ENCODE measurements around the gene BOLA1. TPM values are rescaled to one million over a fixed set of nuclear protein-coding genes. Genes with fewer than 3 reads are reported as not detected.

The BOLA1 gene, protein sequence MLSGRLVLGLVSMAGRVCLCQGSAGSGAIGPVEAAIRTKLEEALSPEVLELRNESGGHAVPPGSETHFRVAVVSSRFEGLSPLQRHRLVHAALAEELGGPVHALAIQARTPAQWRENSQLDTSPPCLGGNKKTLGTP
- total RNA-seq (ENCODE audit: low replicate concordance): 6.7 and 8.7 TPM in 2 replicates

DNA sequence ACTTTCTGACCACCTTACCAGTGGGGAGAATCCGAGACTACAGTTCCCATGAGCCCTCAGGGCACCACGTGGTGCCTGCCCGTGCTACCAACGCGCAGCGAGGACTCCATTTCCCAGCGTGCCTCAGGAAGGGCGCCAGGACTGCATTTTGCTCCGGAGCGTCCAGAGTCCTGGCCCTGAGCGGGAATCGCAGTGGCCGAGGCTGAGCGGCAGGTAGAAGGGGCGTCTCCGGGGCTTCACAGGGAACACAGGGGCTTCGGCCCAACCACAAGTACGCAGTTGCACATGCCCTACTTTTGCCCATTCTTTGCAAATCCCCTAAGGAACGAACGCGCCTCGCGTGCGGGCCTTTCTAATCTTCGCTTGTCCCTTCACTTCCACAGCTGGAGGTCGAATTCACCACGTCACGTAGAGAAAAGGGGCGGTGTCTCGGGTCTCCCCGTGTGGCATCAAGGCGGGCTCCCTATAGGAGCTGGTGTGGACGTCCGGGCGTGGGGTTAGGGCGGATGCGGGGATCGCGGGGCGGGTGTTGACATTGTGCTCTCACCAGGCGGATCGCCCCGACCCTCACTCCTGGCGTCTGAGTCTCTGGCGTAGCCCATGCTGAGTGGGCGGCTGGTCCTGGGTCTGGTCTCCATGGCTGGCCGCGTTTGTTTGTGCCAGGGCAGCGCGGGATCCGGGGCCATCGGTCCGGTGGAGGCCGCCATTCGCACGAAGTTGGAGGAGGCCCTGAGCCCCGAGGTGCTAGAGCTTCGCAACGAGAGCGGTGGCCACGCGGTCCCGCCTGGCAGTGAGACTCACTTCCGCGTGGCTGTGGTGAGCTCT lies at the start of gene BOLA1:
Gene BOLA1 (plus strand): TSS at position 109 of the 825 bp plus-strand sequence. CDS start 492 bp downstream, at position 601.

DNA sequence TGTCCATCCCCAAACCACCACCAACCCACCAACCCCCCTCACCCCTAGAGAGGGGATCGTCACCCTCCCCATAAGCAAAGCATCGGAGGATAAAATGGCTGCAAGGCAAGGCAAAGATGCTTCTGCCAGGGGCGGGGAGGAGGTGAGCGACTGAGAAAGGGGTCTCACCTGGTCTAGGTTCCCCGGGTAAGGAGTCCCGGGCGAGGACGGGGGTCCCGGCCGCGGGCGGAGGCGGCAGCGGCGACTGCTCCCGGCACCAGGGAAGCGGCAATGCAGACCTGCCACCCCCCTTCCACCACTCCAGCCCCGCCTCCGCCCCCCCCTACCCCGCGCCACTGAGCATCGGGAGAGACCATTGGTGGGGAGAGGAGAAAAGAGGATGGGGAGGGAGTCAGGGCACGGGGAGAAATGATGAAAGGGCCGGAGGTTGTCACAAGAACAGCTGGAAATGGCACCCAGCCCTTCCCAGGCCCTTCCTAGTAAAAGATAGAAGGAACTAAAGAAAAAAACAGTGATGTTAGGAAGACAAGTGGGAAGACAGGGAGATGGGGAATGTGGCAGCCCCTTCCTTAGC lies 18.3 kb downstream of the BOLA1 start, which contains the start of gene SV2A:
Gene SV2A (minus strand): TSS at position 274 of the 574 bp plus-strand sequence. CDS start 4,004 bp downstream, outside the sequence.

DNA sequence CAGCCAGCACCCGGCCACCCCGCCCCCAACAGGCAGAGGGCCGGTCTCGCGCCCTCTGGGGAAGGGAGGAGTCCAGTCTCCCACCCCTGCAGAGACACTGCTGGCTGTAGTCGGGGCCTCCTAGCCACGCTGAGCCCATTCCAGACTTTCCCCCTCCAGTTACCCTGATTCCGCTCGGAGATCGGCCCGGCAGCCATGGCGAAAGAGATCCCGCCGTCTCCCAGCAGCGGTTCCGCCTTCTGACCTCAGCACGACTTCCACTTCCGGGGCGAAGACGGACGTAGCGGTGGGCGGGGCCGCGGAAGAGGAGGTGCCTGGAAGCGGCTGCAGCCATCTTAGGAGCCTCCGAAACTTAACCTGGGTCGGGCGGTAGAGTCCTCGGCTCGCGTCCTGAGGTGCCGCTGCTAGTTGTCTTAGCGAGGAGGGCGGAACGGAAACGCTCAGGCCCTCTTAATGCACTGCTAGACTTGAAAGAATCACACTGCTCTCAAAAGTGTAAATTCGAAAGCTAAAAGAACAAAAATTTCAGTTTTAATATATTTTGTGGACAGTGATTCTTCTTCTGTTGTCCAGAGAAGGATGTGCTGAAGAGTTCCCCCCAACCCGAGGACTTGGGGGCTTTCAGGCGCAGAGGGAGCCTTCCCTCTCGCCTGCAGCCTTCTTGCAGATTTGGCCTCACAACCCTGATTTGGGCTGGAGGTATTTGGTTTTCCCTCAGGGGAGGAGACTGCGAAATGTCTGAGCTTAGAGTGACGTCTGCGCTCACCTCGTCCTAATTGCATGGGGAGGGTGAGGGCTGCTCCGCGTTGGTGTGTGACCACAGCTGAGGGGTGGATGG lies 28.4 kb downstream of the BOLA1 start, which contains the start of gene SF3B4:
Gene SF3B4 (minus strand): TSS at position 241 of the 838 bp plus-strand sequence. CDS start 44 bp downstream, at position 197.

DNA sequence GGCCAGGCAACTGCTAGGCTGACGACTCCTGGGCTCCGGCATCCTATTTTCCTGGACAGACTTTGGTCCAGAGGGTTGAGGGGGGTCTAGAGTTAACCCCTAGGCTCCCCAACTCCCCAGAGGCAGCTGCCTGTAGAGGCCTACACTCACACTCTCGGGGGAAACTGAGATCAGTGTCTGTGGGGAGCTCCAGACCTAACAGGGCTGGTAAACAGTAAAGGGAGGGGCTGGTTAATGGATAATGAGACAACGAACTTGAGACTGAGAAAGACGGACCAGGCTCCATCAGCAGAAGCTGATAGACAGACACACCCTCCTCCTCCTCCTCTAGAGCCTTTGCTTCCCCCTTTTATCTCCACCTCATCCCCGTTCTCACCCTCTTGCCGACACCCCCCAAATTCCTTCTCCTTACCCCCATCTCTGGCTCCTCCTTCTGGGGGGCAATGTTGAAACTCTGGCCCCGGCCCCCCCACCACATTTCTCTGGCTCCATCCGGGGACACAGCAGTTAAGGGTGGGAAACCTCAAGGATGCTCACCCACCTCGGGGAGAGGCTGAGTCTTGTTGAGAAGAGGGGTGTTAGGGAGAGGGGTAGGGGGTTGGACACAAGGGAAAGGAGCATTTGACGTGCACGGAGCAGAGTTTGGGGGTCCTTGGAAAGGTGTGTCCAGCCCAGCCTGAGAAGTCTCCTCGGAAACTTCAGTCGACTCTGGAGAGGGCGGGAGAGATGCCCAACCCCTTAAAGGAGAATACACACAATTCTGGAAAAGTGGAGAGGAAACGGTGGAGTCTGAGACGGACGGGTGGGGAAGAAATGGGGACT lies 37.0 kb downstream of the BOLA1 start, which contains the start of gene MTMR11:
Gene MTMR11 (minus strand): TSS at position 710 of the 822 bp plus-strand sequence. CDS start 232 bp downstream, at position 478.

Other genes with a start within 250 kb of the BOLA1 start
- gene FCGR1A, start 116.9 kb upstream of the BOLA1 start, total RNA-seq (ENCODE audit: low replicate concordance): 0.08 TPM in 1 of 2 replicates, not detected in the other
- 8.1 and 13.8 TPM in 2 replicates for gene SV2A, start 18.3 kb downstream of the BOLA1 start, total RNA-seq (ENCODE audit: low replicate concordance)
- 4.6 and 6.8 TPM in 2 replicates for gene SF3B4, start 28.2 kb downstream of the BOLA1 start, total RNA-seq (ENCODE audit: low replicate concordance)
- gene MTMR11, start 37.3 kb downstream of the BOLA1 start, total RNA-seq (ENCODE audit: low replicate concordance): 2.7 and 4.2 TPM in 2 replicates
- 12.3 and 12.4 TPM in 2 replicates for gene OTUD7B, start 111.2 kb downstream of the BOLA1 start, total RNA-seq (ENCODE audit: low replicate concordance)
- gene VPS45, start 168.2 kb downstream of the BOLA1 start, total RNA-seq (ENCODE audit: low replicate concordance): 31.0 and 55.6 TPM in 2 replicates